SK-N-SH (cell line): ENCODE results near the gene TXNDC8.

ENCODE experiments used
- CHD2 ChIP-seq: fragments of 150-350 bp; IDR thresholded peaks from 2 replicates; pipeline ENCODE4 v1.6.1; 2018; ENCODE audit warnings: low read length; ENCODE audit not compliant: partially characterized antibody
- CTCF ChIP-seq: fragments of 200-600 bp; sonication (generic); IDR thresholded peaks from 2 replicates; pipeline ENCODE4 v1.6.1; 2017; ENCODE audit warnings: antibody characterized with exemption, mild to moderate bottlenecking, moderate library complexity
- EZH2phosphoT487 ChIP-seq: fragments of 200-600 bp; sonication (generic); IDR thresholded peaks from 2 replicates; pipeline ENCODE4 v1.6.1; 2017; ENCODE audit warnings: low read depth, mixed run types, mild to moderate bottlenecking, antibody characterized with exemption, moderate library complexity, borderline replicate concordance
- JUND ChIP-seq: IDR thresholded peaks from 2 replicates; pipeline ENCODE4 v1.4.0; 2012
- MXI1 ChIP-seq: IDR thresholded peaks from 2 replicates; pipeline ENCODE4 v1.6.1; 2012; ENCODE audit warnings: mild to moderate bottlenecking, low read depth, low read length, improper control_type of control experiment
- TCF12 ChIP-seq: IDR thresholded peaks from 2 replicates; pipeline ENCODE4 v1.4.0; 2012
- USF2 ChIP-seq: fragments of 150-350 bp; IDR thresholded peaks from 2 replicates; pipeline ENCODE4 v1.6.1; 2017; ENCODE audit warnings: antibody characterized with exemption, low read length, low read depth, borderline replicate concordance

- TF ChIP-seq EZH2phosphoT487 (no peak), MXI1 (no peak), USF2 (no peak), TCF12 (no peak), CHD2 (no peak), CTCF (no peak), JUND (no peak)
Observed at GRCh38 chr9:110307191-110307590, 30.5 kb downstream of the TXNDC8 start.
